Lung microvascular endothelial cell (primary cell): ENCODE measurements around the gene BTBD7. TPM values are rescaled to one million over a fixed set of nuclear protein-coding genes. Genes with fewer than 3 reads are reported as not detected.

Experiments used
- DNase-seq, 2 donors: peaks; one replicate each; pipeline versions ENCODE4 v3.0.0 to v3.0.0-alpha.2; 2010; ENCODE audit warnings: low read depth in 2 of 2
- total RNA-seq: library from RNA; depleted of rRNA; stranded (reverse); fragments of >200 nt; gene quantifications from 2 replicates; pipeline ENCODE4 v1.2.1, GENCODE V29; 2014

The BTBD7 gene
- total RNA-seq, 1 donor from 2014 or later = 27.2 TPM

- DNase-seq = peak; percentile 91 to 93
Measured at GRCh38 chr14:93331002-93331727, 1.7 kb downstream of the BTBD7 start.

DNA sequence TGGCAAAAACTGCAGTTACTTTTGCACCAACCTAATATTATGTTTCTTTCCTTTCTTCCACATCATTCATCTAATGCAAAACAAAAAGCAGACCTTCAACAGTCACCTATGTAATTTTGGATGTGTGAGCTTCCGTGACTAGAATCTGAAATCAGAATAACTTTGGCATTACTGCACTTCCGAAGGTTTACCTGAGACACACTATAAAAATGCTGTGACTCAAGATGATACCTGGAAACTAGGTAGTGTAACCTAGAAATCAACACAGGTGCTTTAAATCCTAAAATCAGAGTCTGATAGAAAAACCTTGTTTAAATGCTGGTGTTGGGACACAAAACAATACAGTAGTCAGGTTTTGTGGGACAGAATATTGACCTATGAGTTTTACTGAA lies 2.2 kb downstream of the BTBD7 start:
- DNase-seq = no peak

DNA sequence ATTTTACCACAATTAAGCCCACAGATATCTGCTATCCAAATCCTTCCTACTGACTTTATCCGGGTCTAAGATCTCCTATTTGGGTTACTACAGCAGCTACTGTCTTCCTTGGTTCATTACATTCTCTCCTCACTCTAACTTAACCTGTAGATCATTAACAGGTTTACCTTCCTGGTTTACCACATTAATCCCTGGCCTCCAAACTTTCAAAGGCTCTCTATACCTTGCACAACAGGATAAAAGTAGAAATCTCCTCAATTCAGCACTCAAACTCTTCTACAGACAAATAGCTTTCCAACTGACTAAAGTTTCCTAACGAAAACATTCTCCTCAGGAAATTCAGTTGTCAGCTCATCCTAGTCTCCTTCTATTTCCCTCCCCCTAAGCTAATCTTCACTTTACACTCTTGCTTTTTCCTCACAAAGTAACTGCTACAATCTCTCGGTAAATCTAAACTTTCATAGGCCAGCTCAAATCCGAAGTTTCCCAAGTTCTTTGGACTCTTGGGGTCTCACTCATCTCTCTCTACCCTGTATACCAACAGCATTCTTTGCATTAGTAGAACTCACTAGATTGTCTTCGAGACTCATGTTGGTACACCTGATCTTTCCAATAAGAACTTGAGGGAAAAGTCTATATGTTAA lies 2.7 kb downstream of the BTBD7 start:
- DNase-seq = peak in 1 of 2 donors; percentile 8

GRCh38 chr14:93328546-93328945 lies 4.3 kb downstream of the BTBD7 start:
- DNase-seq = no peak

DNA sequence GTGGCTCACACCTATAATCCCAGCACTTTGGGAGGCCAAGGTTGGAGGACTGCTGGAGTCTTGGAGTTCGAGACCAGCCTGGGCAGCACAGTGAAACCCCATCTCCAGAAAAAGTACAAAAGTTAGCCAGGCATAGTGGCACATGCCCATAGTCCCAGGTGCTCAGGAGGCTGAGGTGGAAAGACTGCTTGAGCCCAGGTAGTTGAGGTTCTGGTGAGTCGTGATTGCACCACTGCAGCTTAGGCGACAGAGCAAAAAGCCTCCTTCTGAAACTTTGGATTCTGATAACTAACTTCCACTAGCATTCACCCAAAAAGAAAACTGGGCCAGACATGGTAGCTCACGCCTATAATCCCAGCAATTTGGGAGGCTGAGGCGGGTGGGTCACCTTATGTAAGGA lies 6.6 kb downstream of the BTBD7 start:
- DNase-seq = no peak

- DNase-seq = no peak
Measured at GRCh38 chr14:93323600-93324174, 9.1 kb downstream of the BTBD7 start.

GRCh38 chr14:93322929-93323599 lies 9.8 kb downstream of the BTBD7 start:
- DNase-seq = no peak

DNA sequence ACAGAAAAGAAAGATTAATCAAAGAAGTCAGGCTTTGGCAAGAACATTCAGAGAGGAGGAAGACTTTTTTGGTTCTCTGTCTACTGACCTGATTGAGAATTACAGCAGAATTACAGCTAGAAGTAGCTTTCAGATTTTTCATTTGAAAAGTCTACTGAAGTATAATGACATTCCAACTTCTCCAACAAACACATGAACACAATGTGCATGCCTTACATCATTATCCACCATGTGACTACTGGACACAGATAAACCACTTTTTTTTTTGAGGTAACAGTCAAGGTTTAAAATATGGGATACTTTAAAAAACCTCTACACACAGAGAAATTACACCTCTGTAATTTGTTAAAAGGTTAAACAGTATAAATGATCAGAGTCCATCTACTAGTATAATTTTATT lies 12.3 kb downstream of the BTBD7 start:
- DNase-seq = no peak

GRCh38 chr14:93319958-93320357 lies 12.9 kb downstream of the BTBD7 start:
- no peak for DNase-seq

GRCh38 chr14:93319494-93319893 lies 13.3 kb downstream of the BTBD7 start:
- no peak for DNase-seq

- DNase-seq = no peak
Measured at GRCh38 chr14:93318927-93319326, 13.9 kb downstream of the BTBD7 start.

GRCh38 chr14:93317875-93318807 lies 14.7 kb downstream of the BTBD7 start:
- DNase-seq = peak; percentile 22 to 81

DNA sequence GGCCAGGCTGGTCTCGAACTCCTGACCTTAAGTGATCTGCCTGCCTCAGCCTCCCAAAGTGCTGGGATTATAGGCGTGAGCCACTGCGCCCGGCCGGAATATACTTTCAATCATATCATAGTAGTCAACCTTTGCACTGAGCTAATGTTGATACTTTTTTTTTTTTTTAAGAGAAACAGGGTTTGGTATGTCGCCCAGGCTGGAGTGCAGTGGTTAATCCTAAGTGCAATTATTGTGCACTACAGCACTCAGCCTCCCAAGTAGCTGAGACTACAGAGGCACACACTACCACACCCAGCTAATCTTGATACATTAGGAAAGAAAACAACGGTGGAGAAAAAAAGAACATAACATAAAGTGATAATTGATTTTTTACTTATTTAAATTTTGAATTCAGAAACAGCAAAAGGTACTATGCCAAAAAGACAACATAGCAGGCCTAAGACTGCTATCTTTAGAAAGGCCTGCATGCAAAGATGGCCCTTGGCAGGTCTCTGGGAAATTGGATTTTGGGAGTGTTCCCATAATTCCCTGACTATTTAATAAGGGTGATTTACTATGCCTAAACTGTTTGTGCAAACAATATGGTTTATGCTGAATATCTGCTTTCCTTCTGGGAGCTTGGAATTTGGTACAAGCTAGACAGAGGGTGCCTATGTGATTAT lies 15.5 kb downstream of the BTBD7 start:
- DNase-seq = no peak

- DNase-seq = no peak
Measured at GRCh38 chr14:93316716-93317115, 16.1 kb downstream of the BTBD7 start.

GRCh38 chr14:93315575-93315974 lies 17.3 kb downstream of the BTBD7 start:
- DNase-seq = no peak

GRCh38 chr14:93311082-93311481 lies 21.8 kb downstream of the BTBD7 start:
- DNase-seq = no peak

DNA sequence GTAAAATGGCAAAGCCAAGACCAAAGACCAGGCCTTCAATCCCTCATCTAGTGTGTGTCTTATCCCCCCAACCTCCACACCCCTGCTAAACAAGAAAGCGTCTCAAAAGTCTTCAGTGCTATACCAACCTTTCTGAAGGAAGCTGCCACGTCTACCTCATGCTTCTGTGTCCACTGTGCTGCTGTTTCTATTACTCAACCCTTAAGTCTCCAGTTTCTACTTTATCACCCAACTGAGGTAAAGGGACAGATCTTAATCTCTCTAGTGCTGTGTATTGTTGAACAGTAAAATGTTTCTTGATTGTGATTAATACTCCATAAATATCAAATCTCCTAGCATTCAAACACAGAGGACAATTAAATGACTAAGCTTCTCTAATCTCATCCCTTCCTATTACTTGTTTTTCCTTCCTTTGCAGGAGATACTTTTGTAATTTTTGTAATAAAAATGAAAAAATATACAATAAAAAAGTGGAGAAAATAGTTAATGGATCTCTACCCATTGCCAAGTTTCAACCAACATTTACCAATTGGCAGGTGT lies 23.3 kb downstream of the BTBD7 start:
- DNase-seq = peak in 1 of 2 donors; percentile 43

DNA sequence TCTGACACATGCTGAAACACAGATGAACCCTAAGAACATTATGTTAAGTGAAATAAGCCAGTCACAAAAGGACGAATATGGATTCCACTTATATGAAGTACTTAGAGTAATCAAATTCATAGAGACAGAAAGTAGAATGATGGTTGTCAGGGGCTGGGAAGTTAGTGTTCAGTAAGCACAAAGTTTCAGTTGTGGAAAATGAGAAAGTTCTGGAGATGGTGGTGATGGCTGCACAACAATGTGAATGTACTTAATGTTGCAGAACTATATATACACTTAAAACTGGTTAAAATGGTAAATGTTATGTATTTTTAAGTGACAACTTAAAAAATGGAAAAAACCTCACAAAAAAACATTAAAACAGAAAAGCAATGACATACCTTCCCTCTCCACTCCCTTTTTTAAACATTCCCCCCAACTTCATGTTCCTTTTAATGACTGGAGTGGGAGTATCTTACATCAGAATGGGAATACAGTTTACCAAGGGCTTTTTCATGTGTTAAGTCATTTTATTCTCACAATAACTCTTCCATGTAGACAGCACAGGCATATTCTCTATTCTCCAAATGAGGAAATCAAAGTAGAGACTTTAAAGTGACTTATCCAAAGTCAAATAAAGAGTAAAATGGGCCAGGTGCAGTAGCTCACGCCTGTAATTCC lies 24.0 kb downstream of the BTBD7 start:
- DNase-seq = peak in 1 of 2 donors; percentile 12

GRCh38 chr14:93306812-93307211 lies 26.0 kb downstream of the BTBD7 start:
- no peak for DNase-seq
